HG03139 (cell line): ENCODE results near the gene WBP2NL.
A peak's percentile ranks its signal among the peaks of the same experiment; 100 is the strongest.

Source experiments
- ATAC-seq: cut with Tn5 transposase; IDR thresholded peaks from one replicate; pipeline ENCODE4 v1.9.1; 2021; ENCODE audit not compliant: unreplicated experiment

WBP2NL gene

GRCh38 chr22:42033263-42034181 is 34.9 kb downstream of the WBP2NL start:
- no peak for ATAC-seq

- ATAC-seq: no peak
Measured at GRCh38 chr22:42035256-42035655, 36.7 kb downstream of the WBP2NL start.

- ATAC-seq: no peak
Measured at GRCh38 chr22:42039271-42039670, 40.7 kb downstream of the WBP2NL start.

GRCh38 chr22:42041784-42042183 is 43.2 kb downstream of the WBP2NL start:
- ATAC-seq: no peak

GRCh38 chr22:42050641-42051180 is 52.1 kb downstream of the WBP2NL start:
- no peak for ATAC-seq

- ATAC-seq: no peak
Measured at GRCh38 chr22:42052765-42053164, 54.2 kb downstream of the WBP2NL start.

GRCh38 chr22:42056757-42057511 is 58.3 kb downstream of the WBP2NL start:
- ATAC-seq: no peak

- ATAC-seq: no peak
Measured at GRCh38 chr22:42060489-42060888, 61.9 kb downstream of the WBP2NL start.

- no peak for ATAC-seq
Measured at GRCh38 chr22:42061041-42061440, 62.5 kb downstream of the WBP2NL start.

GRCh38 chr22:42062506-42063170 is 64.0 kb downstream of the WBP2NL start:
- ATAC-seq: no peak

GRCh38 chr22:42064629-42065028 is 66.0 kb downstream of the WBP2NL start:
- ATAC-seq: no peak

- ATAC-seq: no peak
Measured at GRCh38 chr22:42065438-42066125, 67.0 kb downstream of the WBP2NL start.

- ATAC-seq: no peak
Measured at GRCh38 chr22:42066126-42066761, 67.7 kb downstream of the WBP2NL start.

GRCh38 chr22:42066937-42067336 is 68.3 kb downstream of the WBP2NL start:
- ATAC-seq: no peak

GRCh38 chr22:42067671-42068251 is 69.2 kb downstream of the WBP2NL start:
- no peak for ATAC-seq

- ATAC-seq: no peak
Measured at GRCh38 chr22:42068291-42068690, 69.7 kb downstream of the WBP2NL start.

GRCh38 chr22:42069801-42070516 is 71.4 kb downstream of the WBP2NL start:
- no peak for ATAC-seq

- peak; percentile 77 for ATAC-seq
Measured at GRCh38 chr22:42070517-42071422, 72.2 kb downstream of the WBP2NL start, which contains the start of gene NAGA. NAGA (minus strand) TSS chr22:42070812; CDS start chr22:42070297, 515 bp downstream.
